LNCaP clone FGC (cell line): ENCODE data around the gene GLP1R.
A peak's percentile ranks its signal among the peaks of the same experiment; 100 is the strongest.

Experiments used
- DNase-seq: peaks from one replicate; pipeline ENCODE4 v3.0.0-alpha.2; 2011; ENCODE audit warnings: low read depth
- H3K4me3 ChIP-seq: 2 replicates; pipeline ENCODE4 v1.5.1; 2011; ENCODE audit warnings: mild to moderate bottlenecking, low read depth, low read length, control low read depth
- CTCF ChIP-seq: IDR thresholded peaks from 2 replicates; pipeline ENCODE4 v1.5.1; 2012; ENCODE audit warnings: mild to moderate bottlenecking; ENCODE audit not compliant: control insufficient read depth, insufficient read depth; ENCODE audit errors: extremely low read depth

GLP1R gene

GRCh38 chr6:39137245-39137644, 88.7 kb downstream of the GLP1R start:
- TF ChIP-seq CTCF: no peak
- H3K4me3 ChIP-seq: no peak overlapping the region
- DNase-seq: peak; percentile 22
